ENCODE measurements around the gene WDFY4. TPM values are rescaled to one million over a fixed set of nuclear protein-coding genes. Genes with fewer than 3 reads are reported as not detected.

WDFY4 gene
- total RNA-seq, 1 experiment from 2014 or later = not detected

DNA sequence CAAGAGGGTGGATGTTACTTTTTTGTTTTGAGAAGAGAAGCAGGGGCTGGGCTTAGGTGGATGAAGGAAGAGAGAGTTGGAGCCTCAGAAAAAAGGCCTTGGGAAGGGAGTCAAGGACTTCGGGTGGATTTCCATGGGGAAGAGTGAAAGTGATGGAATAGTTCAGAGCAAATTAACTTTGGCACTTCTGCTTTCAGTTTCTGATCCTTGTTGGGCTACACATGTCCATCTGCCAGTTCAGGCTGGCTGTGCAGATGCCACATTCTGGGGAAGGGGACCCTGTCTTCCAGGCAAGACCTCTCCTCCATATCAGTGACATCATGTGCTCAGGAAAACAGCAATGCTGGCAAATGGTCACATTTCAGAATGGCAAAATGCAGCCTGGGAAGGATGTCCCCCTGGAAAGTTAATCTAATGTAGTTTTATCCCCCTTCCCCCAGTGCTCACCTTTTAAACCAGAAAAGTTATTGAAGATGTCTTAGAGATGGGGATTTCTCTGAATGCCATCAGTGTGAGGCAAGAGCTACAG, 86.0 kb downstream of the WDFY4 start:
- no peaks in the 10 kb centered on the region for H3K23me2 ChIP-seq (ENCODE audit: insufficient read length, low read depth, low read length, poor library complexity, severe bottlenecking)
- H3K9ac ChIP-seq (ENCODE audit: extremely low read depth, insufficient read length, low read length) = no peak overlapping the region
- H3K4me2 ChIP-seq (ENCODE audit: insufficient read depth, insufficient read length, low read length) = no peak overlapping the region
- no peak overlapping the region for H3K27ac ChIP-seq (ENCODE audit: insufficient read length, low read depth, low read length)
- no peaks in the 10 kb centered on the region for H3K79me1 ChIP-seq (ENCODE audit: insufficient read depth, low read depth, low read length, poor library complexity, severe bottlenecking)
- H3K4ac ChIP-seq (ENCODE audit: low read depth, low read length) = no peak overlapping the region
- Mint-ChIP-seq H3K9me3 (no peaks in the 10 kb centered on the region; a peak in 1 of 5 replicates), H3K27ac (peak overlapping the region in 1 of 3 experiments; percentile 8; a peak in 1 of 7 replicates), H3K36me3 (ENCODE audit: insufficient read depth in 1 of 3, low read depth in 3 of 3) (no peaks in the 10 kb centered on the region), H3K4me1 (peaks cover 20 to 23% of the 10 kb centered on the region in 2 experiments), H3K27me3 (ENCODE audit: low read depth) (no peaks in the 10 kb centered on the region), H3K4me3 (no peak overlapping the region)
- no peak for DNase-seq
- no peak overlapping the region for H4K5ac ChIP-seq (ENCODE audit: insufficient read length, low read depth, low read length)
- no peak overlapping the region for H2BK20ac ChIP-seq (ENCODE audit: low read depth, low read length, poor library complexity, severe bottlenecking)
- no peak overlapping the region for H2BK120ac ChIP-seq (ENCODE audit: low read depth, low read length, poor library complexity, severe bottlenecking)
- H3K79me2 ChIP-seq (ENCODE audit: insufficient read depth, low read length) = no peaks in the 10 kb centered on the region
- H4K8ac ChIP-seq (replicated peaks; ENCODE audit: insufficient read length, low read depth, low read length) = no peak overlapping the region
- H2AFZ ChIP-seq (ENCODE audit: low read length) = no peak overlapping the region
- no peak overlapping the region for H2BK15ac ChIP-seq (ENCODE audit: low read depth, low read length)
- H2BK5ac ChIP-seq (ENCODE audit: insufficient read length, low read length) = no peak overlapping the region
- no peak overlapping the region for H3K14ac ChIP-seq (ENCODE audit: insufficient read depth, low read length)
- no peaks in the 10 kb centered on the region for H3K9me3 ChIP-seq (ENCODE audit: control insufficient read depth, low read depth, low read length)
- TF ChIP-seq, protein P1, sequence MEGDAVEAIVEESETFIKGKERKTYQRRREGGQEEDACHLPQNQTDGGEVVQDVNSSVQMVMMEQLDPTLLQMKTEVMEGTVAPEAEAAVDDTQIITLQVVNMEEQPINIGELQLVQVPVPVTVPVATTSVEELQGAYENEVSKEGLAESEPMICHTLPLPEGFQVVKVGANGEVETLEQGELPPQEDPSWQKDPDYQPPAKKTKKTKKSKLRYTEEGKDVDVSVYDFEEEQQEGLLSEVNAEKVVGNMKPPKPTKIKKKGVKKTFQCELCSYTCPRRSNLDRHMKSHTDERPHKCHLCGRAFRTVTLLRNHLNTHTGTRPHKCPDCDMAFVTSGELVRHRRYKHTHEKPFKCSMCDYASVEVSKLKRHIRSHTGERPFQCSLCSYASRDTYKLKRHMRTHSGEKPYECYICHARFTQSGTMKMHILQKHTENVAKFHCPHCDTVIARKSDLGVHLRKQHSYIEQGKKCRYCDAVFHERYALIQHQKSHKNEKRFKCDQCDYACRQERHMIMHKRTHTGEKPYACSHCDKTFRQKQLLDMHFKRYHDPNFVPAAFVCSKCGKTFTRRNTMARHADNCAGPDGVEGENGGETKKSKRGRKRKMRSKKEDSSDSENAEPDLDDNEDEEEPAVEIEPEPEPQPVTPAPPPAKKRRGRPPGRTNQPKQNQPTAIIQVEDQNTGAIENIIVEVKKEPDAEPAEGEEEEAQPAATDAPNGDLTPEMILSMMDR (conservative IDR thresholded peaks at IDR 0.05) = no peak
- no peak overlapping the region for H3K18ac ChIP-seq (ENCODE audit: insufficient read length, low read depth, low read length)
- H3T11ph ChIP-seq (ENCODE audit: low read length) = no peak overlapping the region
- H3K4me1 ChIP-seq (ENCODE audit: insufficient read depth, low read length) = peaks cover 2% of the 10 kb centered on the region; the same call in 1 of the 2 replicates
- no peak overlapping the region for H2AK5ac ChIP-seq (ENCODE audit: insufficient read length, low read length)
- no peak overlapping the region for H3K56ac ChIP-seq (ENCODE audit: insufficient read length, low read depth, low read length)
- H4K20me1 ChIP-seq (ENCODE audit: control insufficient read depth, insufficient read depth, insufficient read length) = peaks cover 2% of the 10 kb centered on the region
- H3K23ac ChIP-seq (ENCODE audit: insufficient read length, low read depth, low read length) = no peak overlapping the region
- no peak overlapping the region for H4K91ac ChIP-seq (ENCODE audit: insufficient read length, low read depth, low read length)
- no CpG with 5 or more reads among the region's 1 CpG for WGBS (ENCODE audit: extremely low coverage, insufficient read length, low lambda C conversion rate)
- H3K27me3 ChIP-seq (ENCODE audit: insufficient read depth, low read length) = no peaks in the 10 kb centered on the region
- no peak overlapping the region for H2BK12ac ChIP-seq (ENCODE audit: insufficient read length, low read depth, low read length)

Measured in H9 (cell line).